Measurements from ENCODE around the gene AMPD3.

DNA sequence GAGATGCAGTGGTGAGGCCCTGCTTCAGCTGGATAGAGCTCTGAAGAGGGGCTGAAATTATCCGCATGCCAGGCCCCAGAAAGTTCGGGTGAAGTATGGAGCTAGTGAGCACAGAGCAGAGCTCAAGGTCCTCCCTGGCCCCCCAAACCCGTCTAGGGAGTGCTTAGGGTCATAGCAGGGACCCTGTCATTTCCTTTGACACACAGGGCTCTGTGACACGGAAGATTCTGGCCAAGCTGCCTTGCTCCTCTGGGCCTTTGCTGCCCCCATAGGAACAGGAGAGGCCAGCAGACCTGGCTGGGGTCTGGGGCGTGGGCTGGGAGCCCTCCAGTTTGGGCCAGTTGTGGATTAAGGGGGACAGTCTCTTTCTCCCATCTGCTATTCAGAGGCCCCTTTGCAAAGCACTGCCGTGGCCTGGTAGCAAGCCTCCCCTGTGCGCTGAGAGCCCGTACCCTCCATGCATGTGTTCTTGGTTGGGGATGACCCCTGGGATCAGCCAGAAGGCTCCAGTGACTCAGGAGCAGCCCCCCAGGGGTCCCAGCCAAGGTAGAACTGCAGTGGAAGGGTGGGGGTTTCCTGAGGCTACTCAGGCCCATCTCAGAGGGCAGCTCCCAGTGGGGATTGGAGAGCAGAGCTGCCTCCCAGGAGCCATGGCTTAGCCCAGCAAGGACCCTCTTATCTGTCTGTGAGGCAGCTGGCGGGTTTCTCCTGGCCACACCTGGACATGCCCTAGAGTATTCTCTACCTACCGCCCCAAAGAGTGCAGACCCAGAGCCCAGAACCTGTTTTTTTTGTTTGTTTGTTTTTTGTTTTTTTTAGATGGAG, 43.6 kb downstream of the AMPD3 start:
- TF ChIP-seq PAX5 (IDR thresholded peaks at IDR 0.05; ENCODE audit: insufficient read depth, low read length, severe bottlenecking) (no peak), POLR2A (IDR thresholded peaks at IDR 0.05; ENCODE audit: low read depth, low read length) (no peak)
